SK-N-MC (cell line): ENCODE results near the gene MPC1.

Experiments
- DNase-seq: peaks from one replicate; pipeline ENCODE4 v3.0.0-alpha.2; 2011; ENCODE audit warnings: low read depth, low spot score
- H3K27ac ChIP-seq: fragments of 200-600 bp; sonication (generic); 2 replicates; pipeline ENCODE4 v1.5.1; 2016; ENCODE audit warnings: mixed run types
- H3K36me3 ChIP-seq: fragments of 200-600 bp; sonication (generic); 2 replicates; pipeline ENCODE4 v1.6.1; 2017; ENCODE audit warnings: antibody characterized with exemption, low read length, mixed read lengths; ENCODE audit not compliant: insufficient read depth
- H3K4me3 ChIP-seq: fragments of 200-600 bp; sonication (generic); 2 replicates; pipeline ENCODE4 v1.5.1; 2016
- H3K9ac ChIP-seq: fragments of 200-600 bp; sonication (generic); 2 replicates; pipeline ENCODE4 v1.8.0; 2017; ENCODE audit warnings: mixed run types, mixed read lengths; ENCODE audit not compliant: insufficient read length
- H3K9me3 ChIP-seq: fragments of 200-600 bp; sonication (generic); 2 replicates; pipeline ENCODE4 v1.6.1; 2017; ENCODE audit warnings: low read depth, mild to moderate bottlenecking, antibody characterized with exemption, low read length, moderate library complexity, mixed read lengths
- EZH2 ChIP-seq: fragments of 200-600 bp; sonication (generic); IDR thresholded peaks from one replicate; pipeline ENCODE4 v1.6.1; 2017; ENCODE audit warnings: antibody characterized with exemption
- FOXP2 ChIP-seq: optimal IDR thresholded peaks from 2 replicates; pipeline ENCODE3; 2011; ENCODE audit warnings: mild to moderate bottlenecking, moderate library complexity; ENCODE audit not compliant: insufficient read depth; ENCODE audit errors: extremely low read length, control extremely low read depth
- POLR2AphosphoS5 ChIP-seq: IDR thresholded peaks from 2 replicates; pipeline ENCODE4 v1.6.1; 2012; ENCODE audit warnings: mild to moderate bottlenecking, low read depth, low read length, borderline replicate concordance

Gene MPC1

GRCh38 chr6:166379800-166380199, 2.9 kb downstream of the MPC1 start:
- no peak overlapping the region for H3K9ac ChIP-seq
- H3K27ac ChIP-seq, result no peak overlapping the region
- no peaks in the 10 kb centered on the region for H3K9me3 ChIP-seq
- no peak for TF ChIP-seq FOXP2
- no peak for TF ChIP-seq EZH2
- no peak for TF ChIP-seq POLR2AphosphoS5
- H3K36me3 ChIP-seq, result no peaks in the 10 kb centered on the region
- no peak overlapping the region for H3K4me3 ChIP-seq
- no peak for DNase-seq

DNA sequence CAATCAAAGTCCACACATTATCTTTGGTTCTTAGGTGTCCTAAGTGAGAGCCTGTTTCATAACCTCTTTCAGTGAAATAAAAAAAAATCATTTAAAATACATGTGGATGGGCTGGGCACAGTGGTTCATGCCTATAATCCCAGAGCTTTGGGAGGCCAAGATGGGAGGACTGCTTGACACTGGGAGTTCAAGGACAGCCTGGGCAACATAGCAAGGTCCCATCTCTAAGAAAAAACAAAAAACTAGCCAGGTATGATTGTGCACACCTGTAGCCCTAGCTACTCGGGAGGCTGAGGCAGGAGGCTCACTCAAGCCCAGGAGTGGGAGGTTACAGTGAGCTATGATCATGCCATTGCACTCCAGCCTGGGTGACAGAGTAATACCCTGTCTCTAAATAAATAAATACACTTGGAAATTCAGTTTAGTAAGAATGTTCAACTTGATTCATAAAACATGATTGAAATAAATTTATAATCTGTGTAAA, 3.6 kb downstream of the MPC1 start:
- Histone ChIP-seq H3K9ac (no peak overlapping the region), H3K27ac (no peak overlapping the region), H3K4me3 (no peak overlapping the region), H3K9me3 (no peaks in the 10 kb centered on the region), H3K36me3 (no peaks in the 10 kb centered on the region)
- DNase-seq, result no peak
- TF ChIP-seq EZH2 (no peak), POLR2AphosphoS5 (no peak), FOXP2 (no peak)

DNA sequence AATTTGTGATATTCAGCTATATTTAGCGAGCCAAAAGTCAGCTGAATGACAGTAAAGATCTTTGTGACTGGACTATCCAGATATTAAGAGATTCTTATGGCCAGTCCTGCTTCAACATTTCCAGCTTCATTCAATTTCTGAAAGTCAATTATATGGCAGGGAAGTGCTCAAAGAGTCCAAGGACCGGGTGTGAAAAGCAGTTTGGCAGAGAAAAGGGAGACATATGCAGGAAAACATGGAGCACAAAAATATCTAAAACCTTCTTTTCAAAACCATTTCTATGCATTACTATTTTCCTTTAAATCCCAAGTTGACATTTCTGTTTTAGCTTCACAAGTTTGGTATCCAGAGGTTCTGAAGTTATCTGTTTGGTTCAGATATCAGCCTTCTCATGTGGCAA, 5.0 kb downstream of the MPC1 start:
- DNase-seq, result no peak
- H3K9me3 ChIP-seq, result no peaks in the 10 kb centered on the region
- no peak overlapping the region for H3K4me3 ChIP-seq
- H3K9ac ChIP-seq, result no peak overlapping the region
- H3K27ac ChIP-seq, result no peak overlapping the region
- no peak for TF ChIP-seq FOXP2
- TF ChIP-seq POLR2AphosphoS5, result no peak
- H3K36me3 ChIP-seq, result no peaks in the 10 kb centered on the region

- TF ChIP-seq FOXP2 (no peak), POLR2AphosphoS5 (no peak), EZH2 (no peak)
- H3K27ac ChIP-seq, result no peak overlapping the region
- H3K36me3 ChIP-seq, result no peaks in the 10 kb centered on the region
- no peak for DNase-seq
- H3K9ac ChIP-seq, result no peak overlapping the region
- H3K4me3 ChIP-seq, result no peak overlapping the region
- H3K9me3 ChIP-seq, result no peaks in the 10 kb centered on the region
These were observed 7.7 kb downstream of the MPC1 start for GRCh38 chr6:166375013-166375412.

DNA sequence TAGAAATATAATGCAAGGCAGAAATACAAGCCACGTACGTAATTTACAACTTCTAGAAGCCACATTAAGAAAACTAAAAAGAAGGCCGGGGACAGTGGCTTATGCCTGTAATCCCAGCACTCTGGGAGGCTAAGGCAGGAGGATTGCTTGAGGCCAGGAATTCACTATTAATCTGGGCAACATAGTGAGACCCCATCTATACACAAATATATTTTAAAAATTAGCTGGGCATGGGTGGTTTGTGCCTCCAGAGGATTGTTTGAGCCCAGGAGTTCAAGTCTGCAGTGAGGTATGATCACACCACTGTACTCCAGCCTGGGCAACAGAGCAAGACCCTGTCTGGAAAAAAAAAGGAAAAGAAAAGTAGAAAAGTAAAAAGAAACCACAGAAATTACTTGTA, 12.3 kb downstream of the MPC1 start:
- TF ChIP-seq POLR2AphosphoS5 (no peak), EZH2 (no peak), FOXP2 (no peak)
- H3K4me3 ChIP-seq, result no peak overlapping the region
- no peaks in the 10 kb centered on the region for H3K36me3 ChIP-seq
- H3K27ac ChIP-seq, result no peak overlapping the region
- DNase-seq, result no peak
- H3K9me3 ChIP-seq, result no peaks in the 10 kb centered on the region
- no peak overlapping the region for H3K9ac ChIP-seq

GRCh38 chr6:166369782-166370181, 13.0 kb downstream of the MPC1 start:
- Histone ChIP-seq H3K9me3 (no peaks in the 10 kb centered on the region), H3K36me3 (no peaks in the 10 kb centered on the region), H3K27ac (no peak overlapping the region), H3K9ac (no peak overlapping the region), H3K4me3 (no peak overlapping the region)
- DNase-seq, result no peak
- no peak for TF ChIP-seq FOXP2
- TF ChIP-seq EZH2, result no peak
- no peak for TF ChIP-seq POLR2AphosphoS5

- Histone ChIP-seq H3K4me3 (no peak overlapping the region), H3K27ac (no peak overlapping the region), H3K9ac (no peak overlapping the region), H3K36me3 (no peaks in the 10 kb centered on the region), H3K9me3 (no peaks in the 10 kb centered on the region)
- no peak for TF ChIP-seq EZH2
- TF ChIP-seq POLR2AphosphoS5, result no peak
- TF ChIP-seq FOXP2, result no peak
- no peak for DNase-seq
These were observed 15.8 kb downstream of the MPC1 start for GRCh38 chr6:166366921-166367320.

- H3K36me3 ChIP-seq, result no peaks in the 10 kb centered on the region
- no peak for DNase-seq
- H3K4me3 ChIP-seq, result no peak overlapping the region
- TF ChIP-seq POLR2AphosphoS5 (no peak), EZH2 (no peak)
- H3K27ac ChIP-seq, result no peak overlapping the region
- no peak overlapping the region for H3K9ac ChIP-seq
- no peaks in the 10 kb centered on the region for H3K9me3 ChIP-seq
These were observed 16.9 kb downstream of the MPC1 start for GRCh38 chr6:166365806-166366205.

DNA sequence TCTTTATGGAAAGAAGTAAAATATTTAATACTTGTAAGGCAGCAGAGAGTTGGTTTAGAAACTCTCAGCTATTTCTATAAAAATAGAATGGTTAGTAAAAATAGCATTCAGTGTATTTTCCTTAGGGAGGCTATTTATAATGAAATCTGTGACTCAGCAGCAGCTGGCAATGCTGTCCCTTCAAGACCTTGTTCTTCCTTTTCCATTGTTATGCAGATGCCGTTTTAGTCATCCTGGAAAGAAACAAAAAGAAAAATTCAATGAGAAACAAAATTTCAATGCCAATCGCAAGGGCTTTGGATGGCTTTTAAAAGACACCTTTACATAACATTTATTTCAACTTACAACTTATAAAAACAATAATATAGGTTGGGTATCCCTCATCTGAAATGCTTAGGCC, 17.5 kb downstream of the MPC1 start:
- TF ChIP-seq POLR2AphosphoS5 (no peak), FOXP2 (no peak), EZH2 (no peak)
- Histone ChIP-seq H3K36me3 (no peaks in the 10 kb centered on the region), H3K27ac (no peak overlapping the region), H3K9ac (no peak overlapping the region), H3K4me3 (no peak overlapping the region), H3K9me3 (no peaks in the 10 kb centered on the region)
- no peak for DNase-seq
